Mucosa of rectum (tissue), 2 donors: Measurements from ENCODE around the gene PLIN1.
A peak's percentile ranks its signal among the peaks of the same experiment; 100 is the strongest.

Experiments used
- H3K27ac ChIP-seq, 2 donors: one replicate each; pipeline ENCODE4 v1.7.0; 2013; ENCODE audit warnings: inconsistent platforms in 2 of 2, low read depth in 2 of 2, low read length in 2 of 2
- H3K27me3 ChIP-seq, 2 donors: one replicate each; pipeline ENCODE4 v1.7.0; 2013; ENCODE audit warnings: low read length in 2 of 2; ENCODE audit not compliant: control insufficient read depth in 2 of 2, insufficient read depth in 2 of 2
- H3K36me3 ChIP-seq, 2 donors: one replicate each; pipeline ENCODE4 v1.7.0; 2013; ENCODE audit warnings: low read length in 2 of 2; ENCODE audit not compliant: control insufficient read depth in 2 of 2, insufficient read depth in 2 of 2
- H3K4me1 ChIP-seq, 2 donors: one replicate each; pipeline ENCODE4 v1.7.0; 2013; ENCODE audit warnings: low read length in 2 of 2, mild to moderate bottlenecking in 1 of 2; ENCODE audit not compliant: control insufficient read depth in 2 of 2, insufficient read depth in 2 of 2
- H3K4me3 ChIP-seq, 2 donors: one replicate each; pipeline ENCODE4 v1.7.0; 2013; ENCODE audit warnings: low read length in 2 of 2
- H3K9ac ChIP-seq, 2 donors: one replicate each; pipeline ENCODE4 v1.7.0; 2013; ENCODE audit warnings: low read length in 2 of 2, low read depth in 1 of 2, mild to moderate bottlenecking in 1 of 2
- H3K9me3 ChIP-seq, 2 donors: one replicate each; pipeline ENCODE4 v1.7.0; 2013; ENCODE audit warnings: low read length in 2 of 2; ENCODE audit not compliant: control insufficient read depth in 2 of 2
- donor health status: healthy.
- donor health status: Normal muscosa, but diverticular disease.

PLIN1 gene

GRCh38 chr15:89665449-89666181, 13.6 kb downstream of the PLIN1 start:
- H3K9me3 ChIP-seq: no peaks in the 10 kb centered on the region
- no peaks in the 10 kb centered on the region for H3K36me3 ChIP-seq
- H3K4me1 ChIP-seq: peaks cover 19 to 21% of the 10 kb centered on the region in 2 donors
- H3K27ac ChIP-seq: peak overlapping the region; percentile 61 to 71
- H3K27me3 ChIP-seq: peaks cover 0 to 3% of the 10 kb centered on the region in 2 donors
- peak overlapping the region; percentile 10 to 76 for H3K9ac ChIP-seq
- H3K4me3 ChIP-seq: peak overlapping the region; percentile 51 to 52

- Histone ChIP-seq H3K27ac (peak overlapping the region in 1 of 2 donors; percentile 61), H3K27me3 (peaks cover 0 to 3% of the 10 kb centered on the region in 2 donors), H3K9ac (peak overlapping the region in 1 of 2 donors; percentile 76), H3K4me3 (peak overlapping the region; percentile 51 to 52), H3K36me3 (no peaks in the 10 kb centered on the region), H3K4me1 (peaks cover 19 to 21% of the 10 kb centered on the region in 2 donors), H3K9me3 (no peaks in the 10 kb centered on the region)
Observed at GRCh38 chr15:89664441-89665350, 14.5 kb downstream of the PLIN1 start.

- H3K36me3 ChIP-seq: no peaks in the 10 kb centered on the region
- H3K4me3 ChIP-seq: peak overlapping the region; percentile 28 to 59
- H3K27me3 ChIP-seq: peaks cover 0 to 3% of the 10 kb centered on the region in 2 donors
- H3K27ac ChIP-seq: peak overlapping the region; percentile 88 to 90
- H3K9me3 ChIP-seq: no peaks in the 10 kb centered on the region
- H3K9ac ChIP-seq: peak overlapping the region; percentile 53 to 65
- peaks cover 19 to 21% of the 10 kb centered on the region in 2 donors for H3K4me1 ChIP-seq
Observed at GRCh38 chr15:89662893-89663626, 16.1 kb downstream of the PLIN1 start.

- Histone ChIP-seq H3K36me3 (no peaks in the 10 kb centered on the region), H3K9me3 (no peaks in the 10 kb centered on the region), H3K4me3 (no peak overlapping the region), H3K27me3 (peaks cover 3% of the 10 kb centered on the region in 2 donors), H3K4me1 (peaks cover 17 to 20% of the 10 kb centered on the region in 2 donors), H3K9ac (no peak overlapping the region), H3K27ac (no peak overlapping the region)
Observed at GRCh38 chr15:89660556-89660955, 18.6 kb downstream of the PLIN1 start.

- H3K27ac ChIP-seq: no peak overlapping the region
- H3K9me3 ChIP-seq: no peaks in the 10 kb centered on the region
- peaks cover 6 to 10% of the 10 kb centered on the region in 2 donors for H3K27me3 ChIP-seq
- H3K36me3 ChIP-seq: no peaks in the 10 kb centered on the region
- H3K4me1 ChIP-seq: peaks cover 12 to 21% of the 10 kb centered on the region in 2 donors
- no peak overlapping the region for H3K9ac ChIP-seq
- no peak overlapping the region for H3K4me3 ChIP-seq
Observed at GRCh38 chr15:89659295-89659694, 19.9 kb downstream of the PLIN1 start.

- peaks cover 7 to 14% of the 10 kb centered on the region in 2 donors for H3K4me1 ChIP-seq
- H3K27ac ChIP-seq: no peak overlapping the region
Observed at GRCh38 chr15:89657686-89658200, 21.4 kb downstream of the PLIN1 start.

GRCh38 chr15:89656116-89656815, 22.9 kb downstream of the PLIN1 start:
- Histone ChIP-seq H3K27me3 (peaks cover 4 to 11% of the 10 kb centered on the region in 2 donors), H3K9ac (no peak overlapping the region), H3K36me3 (no peaks in the 10 kb centered on the region), H3K27ac (no peak overlapping the region), H3K4me1 (peaks cover 2 to 7% of the 10 kb centered on the region in 2 donors), H3K9me3 (no peaks in the 10 kb centered on the region), H3K4me3 (no peak overlapping the region)

More at GRCh38 chr15:89657686-89658200, 21.4 kb downstream of the PLIN1 start:
- Histone ChIP-seq H3K4me3 (no peak overlapping the region), H3K9ac (no peak overlapping the region), H3K9me3 (no peaks in the 10 kb centered on the region), H3K36me3 (no peaks in the 10 kb centered on the region), H3K27me3 (peaks cover 6 to 11% of the 10 kb centered on the region in 2 donors)

- no peak within 1 kb of the TSS for H3K27ac ChIP-seq
- peak within 1 kb of the TSS; percentile 49 to 68 for H3K4me3 ChIP-seq
- peaks cover 4 to 11% of the 10 kb centered on the region in 2 donors for H3K27me3 ChIP-seq
- no peaks in the 10 kb centered on the region for H3K36me3 ChIP-seq
- H3K9me3 ChIP-seq: no peaks in the 10 kb centered on the region
- peak within 1 kb of the TSS; percentile 19 to 56 for H3K9ac ChIP-seq
- H3K4me1 ChIP-seq: peaks cover 2 to 7% of the 10 kb centered on the region in 2 donors
Observed at GRCh38 chr15:89654847-89655805, 24.0 kb downstream of the PLIN1 start, which contains the start of gene KIF7. TSS of gene KIF7 (minus strand) at chr15:89655467. CDS start at chr15:89652930, 2,537 bp downstream.
